Coronary artery (tissue), 2 donors: Measurements from ENCODE around the gene CDH13.

Source experiments
- DNase-seq: peaks from one replicate; pipeline ENCODE4 v3.0.0-alpha.2; 2017; ENCODE audit warnings: low spot score
- H3K27ac ChIP-seq, 2 donors: fragments of 200-600 bp; sonication (generic); one replicate each; pipeline ENCODE4 v1.5.1; 2016 to 2019
- H3K4me3 ChIP-seq: fragments of 200-600 bp; sonication (generic); 2 replicates; pipeline ENCODE4 v1.5.1; 2016; ENCODE audit warnings: mild to moderate bottlenecking, moderate library complexity
- TF ChIP-seq, protein P1 (sequence below): fragments of 200-600 bp; sonication (generic); IDR thresholded peaks from one replicate; pipeline ENCODE4 v1.5.1; 2019; ENCODE audit warnings: antibody characterized with exemption

CDH13 gene

DNA sequence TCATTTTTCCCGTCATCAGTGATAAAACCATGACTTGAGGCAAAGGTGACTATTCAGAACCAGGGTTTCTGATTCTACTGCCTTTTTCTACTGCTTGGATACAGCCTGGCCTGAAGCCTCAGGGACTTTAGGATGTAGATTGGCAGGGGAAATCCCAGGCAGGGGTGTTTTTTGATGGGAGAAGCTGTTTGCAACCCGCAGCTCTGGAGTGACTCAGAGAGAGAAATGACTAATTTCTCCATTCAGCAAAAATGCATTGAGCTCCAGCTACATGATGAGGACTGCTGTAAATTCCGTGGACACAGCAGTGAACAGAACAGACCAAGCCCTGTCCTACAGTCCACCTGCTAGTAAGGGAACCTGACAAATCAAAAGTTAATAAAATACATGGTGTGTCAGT is 560.6 kb downstream of the CDH13 start:
- Histone ChIP-seq H3K4me3 (no peak overlapping the region), H3K27ac (no peak overlapping the region)
- no peak for DNase-seq
- TF ChIP-seq, protein P1, sequence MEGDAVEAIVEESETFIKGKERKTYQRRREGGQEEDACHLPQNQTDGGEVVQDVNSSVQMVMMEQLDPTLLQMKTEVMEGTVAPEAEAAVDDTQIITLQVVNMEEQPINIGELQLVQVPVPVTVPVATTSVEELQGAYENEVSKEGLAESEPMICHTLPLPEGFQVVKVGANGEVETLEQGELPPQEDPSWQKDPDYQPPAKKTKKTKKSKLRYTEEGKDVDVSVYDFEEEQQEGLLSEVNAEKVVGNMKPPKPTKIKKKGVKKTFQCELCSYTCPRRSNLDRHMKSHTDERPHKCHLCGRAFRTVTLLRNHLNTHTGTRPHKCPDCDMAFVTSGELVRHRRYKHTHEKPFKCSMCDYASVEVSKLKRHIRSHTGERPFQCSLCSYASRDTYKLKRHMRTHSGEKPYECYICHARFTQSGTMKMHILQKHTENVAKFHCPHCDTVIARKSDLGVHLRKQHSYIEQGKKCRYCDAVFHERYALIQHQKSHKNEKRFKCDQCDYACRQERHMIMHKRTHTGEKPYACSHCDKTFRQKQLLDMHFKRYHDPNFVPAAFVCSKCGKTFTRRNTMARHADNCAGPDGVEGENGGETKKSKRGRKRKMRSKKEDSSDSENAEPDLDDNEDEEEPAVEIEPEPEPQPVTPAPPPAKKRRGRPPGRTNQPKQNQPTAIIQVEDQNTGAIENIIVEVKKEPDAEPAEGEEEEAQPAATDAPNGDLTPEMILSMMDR = no peak

DNA sequence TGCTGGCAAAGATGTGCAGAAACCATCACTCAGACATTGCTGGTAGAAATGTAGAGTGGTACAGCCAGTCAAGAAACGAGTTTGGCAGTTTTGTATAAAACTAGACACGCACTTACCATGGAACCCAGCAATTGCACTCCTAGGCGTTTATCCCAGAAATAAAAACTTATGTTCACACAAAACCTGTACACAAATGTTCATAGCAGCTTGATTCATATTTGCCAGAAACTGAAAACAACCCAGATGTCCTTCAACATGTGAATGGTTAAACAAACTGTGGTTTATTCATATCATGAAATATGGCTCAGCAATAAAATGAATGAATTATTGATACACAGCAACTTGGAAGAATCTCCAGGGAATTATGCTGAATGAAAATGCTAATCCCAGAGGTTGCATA is 570.0 kb downstream of the CDH13 start:
- Histone ChIP-seq H3K4me3 (no peak overlapping the region), H3K27ac (no peak overlapping the region)
- TF ChIP-seq, protein P1 = no peak
- DNase-seq = no peak

GRCh38 chr16:83197450-83197849 is 570.7 kb downstream of the CDH13 start:
- DNase-seq = no peak
- TF ChIP-seq, protein P1 = no peak
- Histone ChIP-seq H3K27ac (no peak overlapping the region), H3K4me3 (no peak overlapping the region)

DNA sequence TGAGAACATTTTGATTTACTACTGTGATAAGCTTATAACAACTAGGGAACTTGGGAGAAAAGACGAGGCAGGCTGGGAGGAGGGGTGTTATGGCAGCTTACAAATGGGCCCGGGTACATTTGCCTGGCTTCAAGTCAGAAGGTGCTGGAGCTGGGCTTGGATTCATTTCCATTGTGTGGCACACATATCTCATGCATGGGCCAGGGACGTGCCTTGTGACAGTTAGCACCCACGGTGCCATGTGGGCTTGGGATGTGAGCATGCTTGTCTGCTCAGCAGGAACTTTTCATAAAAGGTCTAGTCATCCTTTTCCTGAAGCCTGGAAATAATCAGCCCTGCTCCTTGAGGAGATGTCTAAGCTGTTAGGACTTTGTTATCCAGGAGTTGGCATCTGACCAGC is 572.2 kb downstream of the CDH13 start:
- no peak overlapping the region for H3K4me3 ChIP-seq
- DNase-seq = no peak
- TF ChIP-seq, protein P1 = no peak
- no peak overlapping the region for H3K27ac ChIP-seq

GRCh38 chr16:83200005-83200779 is 573.4 kb downstream of the CDH13 start:
- no peak for DNase-seq
- Histone ChIP-seq H3K27ac (no peak overlapping the region), H3K4me3 (no peak overlapping the region)
- TF ChIP-seq, protein P1 = no peak

GRCh38 chr16:83201748-83202147 is 575.0 kb downstream of the CDH13 start:
- TF ChIP-seq, protein P1 = no peak
- DNase-seq = no peak
- H3K4me3 ChIP-seq = no peak overlapping the region
- no peak overlapping the region for H3K27ac ChIP-seq

- TF ChIP-seq, protein P1 = no peak
- no peak for DNase-seq
- Histone ChIP-seq H3K4me3 (no peak overlapping the region), H3K27ac (no peak overlapping the region)
These were observed 579.1 kb downstream of the CDH13 start for GRCh38 chr16:83205896-83206295.
